Astrocyte of the cerebellum (primary cell): ENCODE data around the gene NSG1.

Source experiments
- DNase-seq: peaks from one replicate; pipeline ENCODE4 v3.0.0-alpha.2; 2011; ENCODE audit warnings: low read depth
- H3K4me3 ChIP-seq: 2 replicates; pipeline ENCODE4 v1.5.1; 2011; ENCODE audit warnings: mild to moderate bottlenecking, low read depth, low read length, moderate library complexity
- in situ Hi-C: cut with HindIII; loops from 2 replicates; pipeline ENCODE4 v1.10.0; 2017; ENCODE audit warnings: low sequenced_read_pairs
- TF ChIP-seq, protein P1 (sequence below): IDR thresholded peaks from 2 replicates; pipeline ENCODE4 v1.5.1; 2012; ENCODE audit warnings: low read length, low read depth, moderate library complexity, mild to moderate bottlenecking; ENCODE audit errors: missing control alignments

Gene NSG1

DNA sequence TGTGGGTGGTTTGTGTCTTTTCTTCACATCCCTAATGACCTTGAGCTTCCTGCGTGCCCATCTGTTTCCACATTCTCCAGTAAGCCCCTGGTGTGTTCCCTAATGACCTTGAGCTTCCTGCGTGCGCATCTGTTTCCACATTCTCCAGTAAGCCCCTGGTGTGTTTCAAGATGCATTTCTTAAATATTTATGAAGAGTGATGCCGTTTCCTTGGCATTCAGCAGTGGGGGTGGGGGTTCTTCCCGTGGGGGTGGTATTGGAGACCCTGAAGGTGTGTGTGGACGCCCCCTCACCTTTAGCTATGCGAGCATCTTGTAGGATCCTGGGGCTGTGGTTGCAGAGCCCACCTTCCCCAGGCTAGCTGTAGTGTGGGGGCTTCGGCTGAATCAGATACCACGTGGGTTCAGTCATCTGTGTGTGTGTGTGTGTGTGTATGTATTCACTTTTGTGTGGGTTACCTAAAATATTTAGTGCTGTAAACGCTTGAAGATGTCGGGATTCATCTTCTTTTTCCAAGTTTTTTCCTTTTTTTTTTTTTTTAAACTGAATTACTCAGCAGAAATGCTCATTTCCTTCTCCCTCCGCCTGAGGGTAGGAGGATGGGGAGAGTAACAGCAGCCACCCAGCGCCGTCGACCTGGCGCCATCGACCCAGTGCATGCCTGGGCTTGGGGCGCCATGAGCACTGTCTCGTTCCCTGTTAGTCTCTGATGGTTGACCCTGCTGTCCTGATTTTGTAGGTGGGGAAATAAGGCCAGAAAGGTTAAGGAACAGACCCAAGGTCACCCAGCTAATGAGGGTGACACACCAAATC is 9.9 kb downstream of the NSG1 start:
- in situ Hi-C loops = no loop called here
- TF ChIP-seq, protein P1, sequence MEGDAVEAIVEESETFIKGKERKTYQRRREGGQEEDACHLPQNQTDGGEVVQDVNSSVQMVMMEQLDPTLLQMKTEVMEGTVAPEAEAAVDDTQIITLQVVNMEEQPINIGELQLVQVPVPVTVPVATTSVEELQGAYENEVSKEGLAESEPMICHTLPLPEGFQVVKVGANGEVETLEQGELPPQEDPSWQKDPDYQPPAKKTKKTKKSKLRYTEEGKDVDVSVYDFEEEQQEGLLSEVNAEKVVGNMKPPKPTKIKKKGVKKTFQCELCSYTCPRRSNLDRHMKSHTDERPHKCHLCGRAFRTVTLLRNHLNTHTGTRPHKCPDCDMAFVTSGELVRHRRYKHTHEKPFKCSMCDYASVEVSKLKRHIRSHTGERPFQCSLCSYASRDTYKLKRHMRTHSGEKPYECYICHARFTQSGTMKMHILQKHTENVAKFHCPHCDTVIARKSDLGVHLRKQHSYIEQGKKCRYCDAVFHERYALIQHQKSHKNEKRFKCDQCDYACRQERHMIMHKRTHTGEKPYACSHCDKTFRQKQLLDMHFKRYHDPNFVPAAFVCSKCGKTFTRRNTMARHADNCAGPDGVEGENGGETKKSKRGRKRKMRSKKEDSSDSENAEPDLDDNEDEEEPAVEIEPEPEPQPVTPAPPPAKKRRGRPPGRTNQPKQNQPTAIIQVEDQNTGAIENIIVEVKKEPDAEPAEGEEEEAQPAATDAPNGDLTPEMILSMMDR = no peak
- no peak for DNase-seq
- H3K4me3 ChIP-seq = no peak overlapping the region

DNA sequence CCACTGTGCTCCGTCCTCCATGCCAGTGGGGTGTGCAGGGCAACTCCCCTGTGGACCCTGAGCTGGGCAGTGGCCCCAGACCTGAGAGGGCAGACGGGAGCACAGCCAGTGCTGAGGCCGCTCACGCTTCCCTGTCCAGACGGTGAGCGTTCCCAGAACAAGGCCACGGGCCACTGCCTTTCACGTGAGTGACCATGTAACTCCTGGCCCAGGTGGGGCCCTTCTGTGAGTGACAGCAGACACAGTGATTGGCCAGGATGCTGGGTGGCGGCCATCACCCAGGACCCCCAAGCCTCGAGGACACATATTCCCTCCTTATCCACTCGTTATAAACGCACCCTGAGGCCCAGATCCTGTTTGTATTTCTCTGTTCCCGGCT is 10.5 kb downstream of the NSG1 start:
- no peak overlapping the region for H3K4me3 ChIP-seq
- TF ChIP-seq, protein P1 = no peak
- no peak for DNase-seq
- in situ Hi-C loops = no loop called here

DNA sequence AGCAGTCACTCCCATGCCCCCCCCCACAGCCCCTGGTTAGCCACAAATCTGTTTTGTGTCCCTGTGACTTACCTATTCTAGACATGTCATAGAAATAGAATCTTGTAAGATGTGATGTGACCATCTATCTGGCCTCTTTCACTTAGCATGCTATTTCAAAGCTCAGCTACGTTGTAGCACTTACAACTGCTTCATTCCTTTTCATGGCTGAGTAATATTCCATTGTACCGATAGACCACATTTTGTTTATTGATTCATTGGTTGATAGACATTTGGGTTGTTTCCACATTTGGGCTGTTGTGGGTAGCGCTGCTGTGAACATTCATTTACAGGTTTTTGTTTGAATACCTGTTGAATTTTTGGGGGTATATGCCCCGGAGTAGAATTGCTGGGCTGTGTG is 11.5 kb downstream of the NSG1 start:
- TF ChIP-seq, protein P1 = no peak
- no peak overlapping the region for H3K4me3 ChIP-seq
- in situ Hi-C loops = no loop called here
- DNase-seq = no peak

DNA sequence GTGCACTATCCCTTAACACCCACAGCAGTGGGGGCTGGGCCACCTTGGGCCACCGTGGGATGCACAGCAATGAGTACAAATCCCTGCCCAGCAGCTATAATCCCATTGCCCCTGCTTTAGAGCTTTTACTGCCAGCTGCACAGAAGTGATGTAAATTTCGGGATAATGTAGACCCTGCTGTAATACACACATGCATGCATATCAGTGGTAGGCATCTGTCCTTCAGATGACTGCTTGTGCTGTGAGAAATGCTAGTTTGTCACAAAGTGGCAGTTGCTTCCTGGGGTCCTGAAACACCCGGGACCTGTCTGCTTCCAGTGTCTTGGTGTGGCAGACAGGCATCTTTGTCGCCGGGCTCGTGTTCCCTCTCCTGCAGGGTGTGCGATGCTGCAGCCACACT is 14.1 kb downstream of the NSG1 start:
- in situ Hi-C loops = no loop called here
- H3K4me3 ChIP-seq = no peak overlapping the region
- TF ChIP-seq, protein P1 = no peak
- DNase-seq = no peak

DNA sequence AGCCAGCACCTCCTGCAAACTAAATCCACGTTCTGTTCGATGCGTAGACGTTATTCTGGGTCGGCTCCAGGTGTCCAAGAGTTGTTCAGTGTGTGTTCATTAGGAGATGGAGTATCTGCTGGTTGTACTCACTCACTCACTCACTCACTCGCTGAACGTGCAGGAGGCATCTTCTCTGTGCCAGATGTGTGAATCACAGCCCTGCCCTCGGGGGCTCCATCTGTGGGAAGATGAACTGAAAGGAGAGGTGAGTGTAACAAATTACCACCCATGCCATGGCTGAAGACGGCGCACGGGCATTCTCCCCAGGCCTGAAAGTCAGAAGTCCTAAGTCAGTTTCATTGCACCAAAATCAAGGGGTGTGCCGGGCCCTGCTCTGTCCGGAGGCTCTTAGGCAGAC is 16.1 kb downstream of the NSG1 start:
- no peak overlapping the region for H3K4me3 ChIP-seq
- in situ Hi-C loops = no loop called here
- TF ChIP-seq, protein P1 = no peak
- no peak for DNase-seq

DNA sequence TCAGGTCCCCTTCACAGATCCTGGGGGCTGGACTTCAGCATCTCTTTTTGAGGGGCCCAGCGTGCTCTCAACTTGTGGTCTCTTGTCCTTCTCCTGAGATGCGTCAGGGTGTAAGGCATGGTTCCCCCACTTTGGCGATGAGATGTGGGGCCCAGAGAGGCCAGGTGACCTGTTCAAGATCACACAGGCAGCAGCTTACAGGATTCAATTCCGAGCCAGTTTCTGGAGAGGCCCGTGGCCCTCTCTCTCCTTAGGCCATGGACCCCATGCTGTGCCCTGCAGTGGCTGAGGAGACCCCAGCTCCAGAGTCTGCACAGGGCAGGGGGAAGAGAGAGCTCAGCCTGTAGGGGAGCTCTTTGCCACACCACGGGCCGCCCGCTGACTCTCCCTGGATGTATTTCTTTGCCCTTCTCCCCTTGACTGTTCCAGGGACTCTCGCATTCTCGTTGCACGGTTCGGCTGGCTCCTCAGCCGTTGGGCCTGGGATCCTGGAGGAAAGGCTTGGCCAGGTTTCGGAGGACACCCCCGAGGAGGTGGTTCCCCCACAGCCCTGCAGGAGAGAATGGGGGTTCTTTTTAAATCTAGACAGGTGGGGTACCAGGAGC is 18.6 kb downstream of the NSG1 start:
- TF ChIP-seq, protein P1 = no peak
- no peak for DNase-seq
- in situ Hi-C loops = no loop called here
- no peak overlapping the region for H3K4me3 ChIP-seq
